ENCODE measurements around the gene STAT5B.
"Not testable (repeated sequence)": the region's sequence is repeated elsewhere in the genome, so short reads cannot be mapped to it uniquely, and the experiment has no call there.

STAT5B gene

GRCh38 chr17:42227849-42228700 is 48.1 kb downstream of the STAT5B start:
- no peak for DNase-seq

- no peak for DNase-seq
Measured at GRCh38 chr17:42225646-42226045, 50.5 kb downstream of the STAT5B start.

GRCh38 chr17:42224651-42225050 is 51.5 kb downstream of the STAT5B start:
- DNase-seq = no peak

- no peak for DNase-seq
Measured at GRCh38 chr17:42221886-42222745, 54.1 kb downstream of the STAT5B start.

GRCh38 chr17:42219280-42219679 is 56.9 kb downstream of the STAT5B start:
- not testable (repeated sequence) for DNase-seq

GRCh38 chr17:42214156-42214555 is 62.0 kb downstream of the STAT5B start:
- no peak for DNase-seq

- DNase-seq = no peak
Measured at GRCh38 chr17:42212382-42212781, 63.8 kb downstream of the STAT5B start.

GRCh38 chr17:42211921-42212341 is 64.3 kb downstream of the STAT5B start:
- DNase-seq = not testable (repeated sequence)

GRCh38 chr17:42210046-42210445 is 66.1 kb downstream of the STAT5B start:
- no peak for DNase-seq

- DNase-seq = not testable (repeated sequence)
Measured at GRCh38 chr17:42206153-42206612, 70.0 kb downstream of the STAT5B start.

GRCh38 chr17:42203354-42203753 is 72.8 kb downstream of the STAT5B start:
- no peak for DNase-seq

GRCh38 chr17:42202696-42203095 is 73.5 kb downstream of the STAT5B start:
- no peak for DNase-seq

- no peak for DNase-seq
Measured at GRCh38 chr17:42202159-42202558, 74.0 kb downstream of the STAT5B start.

- no peak for DNase-seq
Measured at GRCh38 chr17:42201458-42201772, 74.8 kb downstream of the STAT5B start.

- DNase-seq = no peak
Measured at GRCh38 chr17:42200706-42201457, 75.3 kb downstream of the STAT5B start.

- no peak for DNase-seq
Measured at GRCh38 chr17:42199416-42200011, 76.7 kb downstream of the STAT5B start.

- DNase-seq = no peak
Measured at GRCh38 chr17:42198897-42199296, 77.3 kb downstream of the STAT5B start.

GRCh38 chr17:42197564-42198156 is 78.5 kb downstream of the STAT5B start:
- no peak for DNase-seq

- peak; percentile 36 for DNase-seq
Measured at GRCh38 chr17:42193969-42194899, 82.0 kb downstream of the STAT5B start, which contains the start of gene GHDC. GHDC (minus strand) TSS chr17:42194494; CDS start chr17:42193581, 913 bp downstream.

GRCh38 chr17:42193216-42193968 is 82.8 kb downstream of the STAT5B start:
- DNase-seq = no peak

All from GOT3 (cell line).